Left kidney (tissue), 2 donors: ENCODE results near the gene DLG5. TPM values are rescaled to one million over a fixed set of nuclear protein-coding genes. Genes with fewer than 3 reads are reported as not detected.

ENCODE experiments used
- DNase-seq: peaks from one replicate; pipeline ENCODE4 v3.0.0-alpha.2; 2013
- polyA plus RNA-seq: library from polyadenylated mRNA; unstranded; fragments of 120-200 nt; gene quantifications from one replicate; pipeline ENCODE4 v1.2.1, GENCODE V29; 2013; ENCODE audit not compliant: insufficient read length

The DLG5 gene
- polyA plus RNA-seq, 1 donor: 51.4 TPM

- DNase-seq: no peak
These were observed 107.1 kb downstream of the DLG5 start for GRCh38 chr10:77819210-77820112.

GRCh38 chr10:77818378-77818777 lies 108.2 kb downstream of the DLG5 start:
- DNase-seq: no peak

GRCh38 chr10:77817541-77817940 lies 109.0 kb downstream of the DLG5 start:
- DNase-seq: no peak

- no peak for DNase-seq
These were observed 110.2 kb downstream of the DLG5 start for GRCh38 chr10:77816311-77816710.

- DNase-seq: no peak
These were observed 113.8 kb downstream of the DLG5 start for GRCh38 chr10:77812741-77813140.

- DNase-seq: no peak
These were observed 114.6 kb downstream of the DLG5 start for GRCh38 chr10:77811831-77812430.

GRCh38 chr10:77810446-77811335 lies 115.9 kb downstream of the DLG5 start:
- DNase-seq: no peak

GRCh38 chr10:77809336-77809735 lies 117.2 kb downstream of the DLG5 start:
- no peak for DNase-seq

GRCh38 chr10:77807706-77808105 lies 118.8 kb downstream of the DLG5 start:
- no peak for DNase-seq

GRCh38 chr10:77806511-77807157 lies 119.9 kb downstream of the DLG5 start:
- no peak for DNase-seq

- DNase-seq: no peak
These were observed 120.9 kb downstream of the DLG5 start for GRCh38 chr10:77805676-77806075.

- no peak for DNase-seq
These were observed 122.2 kb downstream of the DLG5 start for GRCh38 chr10:77804371-77804770.

- no peak for DNase-seq
These were observed 124.9 kb downstream of the DLG5 start for GRCh38 chr10:77801474-77802161.

GRCh38 chr10:77800738-77801266 lies 125.8 kb downstream of the DLG5 start:
- DNase-seq: no peak

GRCh38 chr10:77800320-77800719 lies 126.2 kb downstream of the DLG5 start:
- no peak for DNase-seq

- DNase-seq: no peak
These were observed 127.2 kb downstream of the DLG5 start for GRCh38 chr10:77799352-77799751.

GRCh38 chr10:77798940-77799339 lies 127.6 kb downstream of the DLG5 start:
- DNase-seq: no peak

- no peak for DNase-seq
These were observed 130.1 kb downstream of the DLG5 start for GRCh38 chr10:77796311-77796915.

GRCh38 chr10:77795426-77796055 lies 131.0 kb downstream of the DLG5 start:
- DNase-seq: no peak
